CD1c-positive myeloid dendritic cell (primary cell): ENCODE data around the gene CSF1.

ENCODE experiments used
- DNase-seq: peaks from one replicate; pipeline ENCODE4 v3.0.0-alpha.2; 2016; ENCODE audit errors: extremely low spot score

Gene CSF1

DNA sequence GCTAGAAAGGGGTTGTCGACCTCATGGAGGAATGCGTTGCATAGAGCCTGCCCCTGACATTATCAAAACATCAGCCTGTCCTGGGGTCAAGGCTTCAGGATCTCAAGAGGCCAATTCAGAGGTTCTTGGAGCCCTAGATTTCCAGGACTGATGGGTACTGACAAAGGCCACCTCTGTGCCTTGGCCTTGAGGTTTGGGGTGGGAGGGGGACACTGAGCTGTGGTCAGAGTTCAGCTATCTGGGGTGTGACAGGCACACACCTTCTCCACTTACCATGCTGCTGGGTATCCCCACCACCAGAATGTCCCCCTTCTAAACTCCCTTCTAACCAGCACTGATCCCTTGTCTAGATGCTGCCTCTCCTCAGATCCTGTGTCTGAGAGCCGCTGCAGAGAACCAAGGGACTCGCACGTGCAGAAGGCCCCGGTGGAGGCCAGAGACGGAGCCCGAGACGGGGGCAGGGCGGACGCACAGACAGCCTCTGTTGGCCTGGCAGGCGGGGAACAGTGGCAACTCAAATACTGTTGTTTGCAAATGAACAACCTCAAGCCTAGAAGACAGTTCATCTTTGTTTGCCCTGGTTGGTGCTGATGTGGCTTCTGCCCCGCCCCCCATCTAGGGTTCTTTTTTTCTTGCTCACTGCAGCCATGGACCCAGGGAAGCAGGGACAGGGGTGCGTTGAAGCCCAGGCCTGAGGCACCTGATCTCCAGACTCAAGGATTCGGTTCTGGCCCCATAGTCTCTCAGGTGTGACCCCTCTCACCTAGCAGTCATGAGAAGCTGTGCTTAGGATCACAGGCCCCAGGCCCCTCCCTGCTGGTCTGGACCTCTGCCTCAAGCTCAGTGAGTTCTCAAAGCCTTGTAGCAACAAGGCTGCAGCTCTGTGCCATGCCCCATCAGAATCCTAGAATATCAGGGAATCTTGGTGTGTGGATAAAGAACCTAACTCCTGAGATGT lies 28.1 kb upstream of the CSF1 start:
- DNase-seq = no peak

DNA sequence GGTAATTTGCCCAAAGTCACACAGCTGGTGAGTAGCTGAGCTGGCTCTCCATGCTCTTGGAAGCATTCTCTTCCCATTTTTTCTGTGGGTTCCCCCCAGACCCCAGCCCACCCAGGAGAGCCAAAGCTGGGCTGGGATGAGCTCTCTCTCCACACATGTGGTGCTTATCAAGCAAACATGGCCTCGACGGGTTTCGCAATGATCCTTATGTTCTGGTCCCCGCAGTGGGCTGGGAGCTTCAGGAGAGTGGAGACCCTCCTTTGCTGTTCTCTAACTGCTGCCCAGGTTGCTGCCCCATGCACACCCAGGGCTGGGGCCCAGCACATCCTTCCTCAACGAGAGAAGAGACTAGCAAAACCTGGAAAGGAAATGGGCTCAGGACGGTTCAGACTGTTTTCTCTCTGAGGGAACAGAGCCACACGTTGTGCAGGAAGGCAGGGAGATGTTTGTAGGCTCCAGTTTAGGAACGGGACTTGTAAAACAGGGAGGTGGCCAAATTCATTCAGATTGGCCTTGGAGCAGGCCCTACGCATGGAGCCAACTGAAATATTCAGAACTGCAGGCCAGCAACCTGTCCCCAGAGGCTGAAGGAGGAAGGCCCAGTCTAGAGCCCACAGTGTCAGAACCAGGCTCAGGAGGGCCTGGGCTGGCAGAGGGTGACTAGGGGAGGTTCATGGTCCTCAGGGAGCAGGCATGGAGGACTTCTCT lies 27.2 kb upstream of the CSF1 start:
- DNase-seq = no peak

DNA sequence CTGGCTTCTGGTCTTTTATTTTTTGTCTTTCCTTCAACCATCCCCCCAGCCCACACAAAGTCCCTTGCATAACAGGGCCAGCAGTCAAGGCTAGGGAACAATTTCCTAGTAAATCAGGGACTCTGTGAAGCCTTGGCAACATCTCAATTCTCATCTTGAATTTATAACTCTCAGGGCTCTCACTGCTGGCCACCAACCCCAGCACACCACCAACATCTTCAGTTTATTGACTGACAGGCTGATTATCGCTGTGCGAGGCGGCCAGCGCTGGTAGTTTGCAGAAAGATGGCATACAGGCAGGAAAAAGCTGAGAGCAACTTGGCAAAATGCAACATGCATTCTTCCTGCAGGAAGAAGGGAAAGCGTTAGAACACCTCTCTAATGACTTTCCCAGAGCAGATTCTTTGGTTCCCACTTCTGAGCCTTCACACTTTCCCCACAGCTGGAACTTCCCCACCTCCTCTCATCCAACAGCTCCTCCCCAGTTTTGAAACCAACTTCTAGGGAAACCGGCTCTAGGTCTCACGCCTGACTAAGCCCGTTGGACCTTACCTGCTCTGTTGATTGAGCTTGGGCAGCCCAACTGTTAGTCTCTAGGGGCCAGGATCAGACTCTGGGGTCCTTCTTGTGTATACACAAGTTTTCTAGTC lies 26.3 kb upstream of the CSF1 start:
- peak; percentile 82 for DNase-seq

DNA sequence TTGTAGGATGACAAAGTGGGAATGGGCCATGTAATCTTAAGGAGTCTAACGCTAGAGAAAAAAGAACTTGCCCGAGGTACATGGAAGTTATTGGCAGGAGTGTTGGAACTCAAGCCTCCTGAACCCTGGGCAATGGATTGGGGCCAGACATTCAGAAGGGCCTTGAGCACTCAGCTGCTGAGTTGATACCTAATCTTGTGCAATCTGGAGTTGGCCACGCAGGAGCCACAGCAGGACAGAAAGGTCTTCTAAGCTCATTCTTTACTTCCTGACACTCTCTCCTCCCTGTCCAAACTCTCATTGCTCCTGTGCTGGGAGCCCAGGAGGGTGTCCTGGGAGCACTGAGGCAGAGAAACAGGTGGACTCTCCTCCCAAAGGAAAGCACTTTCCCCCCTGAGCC lies 25.1 kb upstream of the CSF1 start:
- DNase-seq = no peak

DNA sequence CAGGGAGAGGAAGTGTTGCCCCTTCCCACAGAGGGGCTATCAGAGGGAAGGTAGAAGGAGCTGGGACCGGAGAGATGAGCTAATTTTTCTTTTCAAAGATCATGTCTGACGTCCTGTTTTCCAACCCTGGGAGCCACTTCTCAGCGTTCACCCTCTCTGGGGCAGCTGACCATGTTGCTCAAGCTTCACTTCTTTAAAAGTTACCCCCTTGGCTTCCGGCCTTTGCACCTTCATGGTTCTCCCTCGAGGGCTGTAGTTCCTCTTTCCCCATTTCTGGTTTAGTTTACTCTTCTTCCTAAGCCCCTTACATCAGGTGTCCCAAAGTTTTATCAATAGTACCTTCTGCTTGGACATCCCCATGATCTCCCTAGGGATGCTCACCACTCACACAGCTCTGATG lies 23.8 kb upstream of the CSF1 start:
- peak; percentile 88 for DNase-seq

DNA sequence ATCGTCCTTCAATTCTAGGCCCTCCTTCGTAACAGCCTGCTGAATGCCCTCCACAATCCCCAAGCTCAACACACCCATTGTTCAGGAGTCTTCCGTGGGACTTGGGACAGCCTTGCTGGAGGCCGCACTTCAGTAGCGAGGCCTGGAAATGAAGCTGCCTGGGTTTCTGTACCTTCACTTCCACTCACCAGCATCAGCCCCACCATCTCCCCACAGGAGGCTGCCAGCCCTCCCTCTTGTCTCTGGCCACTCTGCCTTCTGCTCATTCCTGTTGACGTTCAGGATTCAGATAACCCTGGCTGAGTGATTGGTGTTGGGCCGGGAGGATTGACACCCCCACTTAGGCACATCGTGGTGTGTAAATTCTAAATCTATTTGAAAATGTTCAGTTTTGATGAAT lies 23.4 kb upstream of the CSF1 start:
- DNase-seq = no peak

DNA sequence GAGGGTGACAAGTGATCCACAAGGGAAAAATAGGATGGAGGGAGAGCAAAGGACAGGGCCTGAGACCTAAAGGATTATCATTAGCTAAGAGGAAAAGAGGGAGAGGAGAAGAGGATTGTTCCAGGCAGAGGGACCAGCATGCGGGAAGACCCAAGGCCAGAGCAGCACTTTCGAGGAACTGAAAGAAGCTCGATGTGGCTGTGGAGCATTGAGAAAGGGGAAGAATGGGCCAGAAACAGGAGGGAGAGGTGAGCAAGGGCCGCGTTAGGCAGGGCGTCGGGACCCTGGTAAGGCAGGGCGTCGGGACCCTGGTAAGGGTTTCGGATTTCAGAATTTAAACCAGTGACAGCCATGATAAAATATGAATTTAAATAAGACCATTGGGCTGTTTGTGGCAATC lies 22.8 kb upstream of the CSF1 start:
- peak; percentile 77 for DNase-seq

DNA sequence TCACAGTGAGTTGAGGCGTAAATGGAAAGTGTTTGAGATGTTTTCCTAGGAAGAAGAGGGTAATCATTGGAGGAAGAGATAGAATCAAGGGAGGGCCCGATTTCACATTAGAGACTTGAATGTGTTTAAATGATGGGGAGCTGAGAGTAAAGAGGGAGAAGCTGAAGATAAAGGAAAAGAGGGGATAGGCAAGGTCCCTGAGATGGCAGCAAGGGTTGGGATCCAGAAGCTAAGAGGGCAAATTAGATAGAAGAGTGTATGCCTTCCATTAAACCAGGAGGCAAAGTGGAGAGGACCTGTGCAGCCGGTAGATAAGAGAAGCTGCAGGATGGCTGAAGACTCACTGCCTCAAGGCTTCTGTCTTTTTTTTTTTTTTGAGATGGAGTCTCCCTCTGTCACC lies 21.6 kb upstream of the CSF1 start:
- no peak for DNase-seq

DNA sequence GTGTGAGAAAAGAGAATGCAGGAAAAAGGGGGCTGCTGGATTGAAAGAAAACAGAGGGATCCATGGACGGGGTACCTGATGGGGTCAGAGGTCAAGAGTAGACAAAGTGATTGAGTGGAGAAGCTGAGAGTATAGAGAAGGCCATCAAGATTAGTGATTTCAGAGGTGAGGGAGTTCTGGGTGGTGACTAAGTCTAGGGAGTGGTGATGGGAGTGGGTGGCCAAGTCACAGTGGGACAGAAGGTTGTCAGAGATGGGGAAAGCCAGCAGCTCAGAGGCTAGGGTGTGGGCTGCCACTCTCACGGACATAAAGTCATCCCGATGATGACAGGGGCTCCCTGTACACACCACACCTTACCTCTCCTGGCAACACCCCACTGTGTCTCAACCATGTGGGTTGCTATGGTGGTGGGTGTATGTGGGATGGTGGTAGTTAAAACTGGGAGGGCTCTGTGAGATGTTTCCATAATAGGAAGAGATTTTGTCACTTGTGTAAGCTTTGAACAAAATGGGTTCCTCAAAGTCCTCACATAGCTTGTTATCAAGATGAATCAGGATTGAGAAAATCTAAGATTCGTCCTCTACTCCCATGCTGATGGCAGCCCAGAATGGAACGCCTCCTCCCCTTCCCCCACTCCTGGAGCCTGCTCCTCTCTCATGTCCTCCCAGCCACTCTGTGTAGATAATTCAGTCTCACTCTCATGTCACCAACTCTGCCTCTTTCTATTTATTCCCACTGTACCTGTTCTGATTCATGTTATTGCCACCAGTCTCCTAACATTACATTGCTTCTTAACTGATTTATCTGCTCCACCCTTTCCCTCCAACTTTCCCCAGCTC lies 20.3 kb upstream of the CSF1 start:
- DNase-seq = peak; percentile 96

DNA sequence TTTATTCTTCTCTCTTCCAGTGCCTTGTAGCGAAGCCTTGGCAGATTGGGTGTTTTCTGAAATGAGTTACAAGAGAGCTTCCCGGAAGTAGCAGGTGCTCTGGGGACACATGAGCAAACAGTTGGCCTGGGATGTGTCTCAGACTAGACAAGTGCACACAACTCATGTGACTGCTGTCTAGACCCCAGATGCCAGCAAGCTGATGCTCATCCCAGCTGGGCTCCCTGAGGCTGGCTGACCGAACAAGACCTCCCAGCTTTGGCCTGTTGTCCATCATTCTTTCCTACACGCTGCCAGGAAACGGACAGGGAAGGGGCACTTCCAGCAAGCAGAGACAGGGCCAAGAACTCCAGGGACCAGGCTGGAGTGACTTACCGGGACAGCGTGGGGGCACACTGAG lies 18.7 kb upstream of the CSF1 start:
- DNase-seq = no peak

DNA sequence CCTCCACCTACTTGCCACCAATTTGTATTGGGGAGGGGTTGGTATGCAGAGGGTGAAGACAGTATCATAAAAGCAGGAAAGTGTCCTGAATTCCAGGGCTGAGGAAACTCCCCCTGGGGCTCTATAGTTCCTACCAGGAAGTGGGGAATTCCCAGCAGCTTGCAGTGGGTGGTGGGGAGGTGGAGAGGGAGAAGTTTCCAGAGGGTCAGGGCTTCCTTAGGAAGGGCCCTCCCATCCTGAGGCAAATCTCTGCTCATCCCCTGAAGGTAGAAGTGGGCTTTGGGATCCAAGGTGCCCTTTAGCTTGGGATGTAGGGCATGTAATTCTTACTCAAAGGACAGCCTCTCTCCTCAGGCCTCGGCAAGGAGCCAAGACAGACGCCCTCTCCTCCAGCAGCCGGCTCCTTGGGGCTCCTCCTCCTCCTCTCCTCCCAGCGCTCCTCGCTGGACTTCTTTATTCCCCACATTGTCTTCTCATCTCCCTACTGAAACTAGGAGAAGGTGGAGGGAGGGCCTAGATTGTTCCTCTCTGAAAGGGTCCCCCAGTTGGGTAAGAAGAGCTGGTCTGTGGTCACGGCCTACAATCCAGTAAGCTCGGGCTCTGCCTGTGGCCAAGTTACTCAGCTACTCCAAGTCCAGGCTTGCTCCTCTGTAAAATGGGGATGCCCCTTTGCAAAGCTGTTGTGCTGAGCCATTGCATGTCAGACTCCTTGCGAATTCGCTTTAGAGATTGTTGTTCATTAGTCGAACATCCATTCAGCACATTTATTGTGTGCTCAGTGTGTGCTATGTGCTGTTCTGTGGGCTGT lies 17.9 kb upstream of the CSF1 start:
- DNase-seq = peak; percentile 70

DNA sequence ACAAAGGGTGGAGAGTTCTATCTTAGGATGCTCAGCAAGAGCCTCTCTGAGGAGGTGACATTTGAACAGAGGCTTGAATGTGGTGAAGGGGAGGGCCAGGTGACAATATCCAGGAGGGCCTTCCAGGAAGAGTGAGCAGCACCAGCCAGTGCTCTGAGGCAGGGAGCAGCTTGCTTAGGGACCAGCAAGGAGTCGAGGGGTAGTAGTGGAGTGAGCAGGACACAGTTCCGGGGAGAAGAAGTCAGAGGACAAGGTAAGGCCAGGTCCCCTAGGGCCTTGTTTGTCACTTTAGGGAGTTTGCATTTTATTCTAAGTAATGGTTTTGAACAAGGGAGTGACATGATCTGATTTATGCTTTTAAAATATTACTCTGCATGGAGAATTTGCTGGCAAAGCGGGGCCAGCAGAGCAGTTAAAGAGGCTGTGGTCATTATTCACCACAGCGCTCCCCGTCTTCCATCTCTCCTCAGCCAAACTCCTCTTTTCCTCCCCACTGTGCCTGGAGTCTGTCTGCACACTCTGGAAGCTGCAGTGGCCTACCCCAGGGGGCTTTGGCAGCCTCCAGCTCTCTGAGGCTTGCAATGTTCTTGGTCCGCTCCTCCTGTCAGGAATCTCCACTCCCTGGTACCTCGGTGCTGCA lies 17.0 kb upstream of the CSF1 start:
- no peak for DNase-seq

DNA sequence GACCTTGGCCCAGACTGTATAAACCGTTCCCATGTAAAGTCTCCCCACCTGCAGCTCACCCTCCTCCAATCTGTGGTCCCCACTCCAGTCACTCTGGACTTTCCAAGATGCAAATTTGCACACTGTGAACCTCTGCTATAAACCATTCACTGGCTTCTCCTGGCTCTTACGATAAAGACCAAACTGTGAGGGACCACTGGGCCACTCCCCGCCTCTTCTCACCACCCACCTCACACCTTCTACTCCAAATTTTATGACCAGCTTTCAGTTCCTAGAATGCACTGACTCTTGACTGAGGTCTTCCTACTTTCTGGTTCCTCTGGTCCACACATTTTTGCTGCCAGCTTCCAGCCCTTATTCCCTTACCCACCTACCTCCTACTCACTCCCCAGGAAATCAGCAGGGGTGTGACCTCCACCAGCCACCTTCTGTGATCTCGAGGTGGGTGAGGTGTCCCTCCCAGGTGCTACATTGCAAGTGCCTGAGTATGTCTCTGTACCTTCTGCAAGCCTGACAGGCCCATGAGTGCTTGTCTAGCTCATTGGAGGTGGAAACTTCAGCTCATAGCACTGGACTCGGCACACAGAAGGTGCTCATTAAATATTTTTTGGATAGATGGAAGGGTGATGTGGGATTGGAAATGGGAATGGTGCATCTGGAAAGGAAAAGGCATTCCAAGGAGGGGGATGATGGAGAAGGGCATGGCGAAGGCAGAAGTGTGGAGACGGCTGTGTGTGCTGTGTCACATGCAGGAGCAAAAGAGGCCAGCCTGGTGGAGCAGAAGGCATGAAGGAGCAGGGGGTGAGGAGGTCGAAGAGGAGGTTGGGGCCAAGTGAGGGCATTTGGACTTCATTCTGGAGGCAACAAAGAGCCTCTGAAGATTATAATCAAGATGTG lies 15.6 kb upstream of the CSF1 start:
- DNase-seq = peak; percentile 78

DNA sequence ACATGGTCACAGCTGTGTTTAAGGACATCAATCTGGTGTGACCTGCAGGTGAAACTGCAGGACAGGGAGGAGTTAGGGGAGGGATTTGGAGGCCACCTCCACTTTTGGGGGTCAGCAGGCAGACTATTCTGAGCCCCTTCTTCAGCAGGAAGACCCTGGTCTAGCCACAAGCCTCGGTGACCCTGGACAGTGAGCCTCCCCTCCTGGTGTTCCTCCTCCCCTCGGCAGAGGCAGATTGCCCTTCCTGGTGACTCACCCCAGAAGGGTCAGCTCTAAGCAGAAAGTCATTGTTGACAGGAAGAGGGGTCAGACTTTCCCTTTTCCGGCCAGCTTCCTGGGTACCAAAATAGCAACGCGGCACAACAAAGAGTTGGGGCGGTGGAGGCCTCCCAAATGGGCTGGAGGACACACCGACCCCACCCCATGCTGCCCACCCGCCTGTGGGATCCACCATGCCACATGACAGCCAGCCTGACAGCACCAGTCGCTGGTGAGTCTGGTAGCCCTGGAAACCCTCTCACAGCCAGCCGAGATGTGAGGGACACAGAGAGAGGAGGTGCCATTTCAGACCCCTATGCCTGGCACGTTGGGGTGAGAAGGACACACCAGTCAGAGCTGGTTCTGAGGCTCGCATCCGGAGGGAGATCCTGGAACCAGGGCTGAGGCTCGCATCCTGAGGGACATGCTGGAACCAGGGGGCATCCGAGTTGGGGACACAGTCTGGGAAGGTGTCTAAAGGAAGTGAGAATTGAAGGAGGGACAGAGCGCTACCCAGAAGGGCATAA lies 14.7 kb upstream of the CSF1 start:
- DNase-seq = peak; percentile 86

DNA sequence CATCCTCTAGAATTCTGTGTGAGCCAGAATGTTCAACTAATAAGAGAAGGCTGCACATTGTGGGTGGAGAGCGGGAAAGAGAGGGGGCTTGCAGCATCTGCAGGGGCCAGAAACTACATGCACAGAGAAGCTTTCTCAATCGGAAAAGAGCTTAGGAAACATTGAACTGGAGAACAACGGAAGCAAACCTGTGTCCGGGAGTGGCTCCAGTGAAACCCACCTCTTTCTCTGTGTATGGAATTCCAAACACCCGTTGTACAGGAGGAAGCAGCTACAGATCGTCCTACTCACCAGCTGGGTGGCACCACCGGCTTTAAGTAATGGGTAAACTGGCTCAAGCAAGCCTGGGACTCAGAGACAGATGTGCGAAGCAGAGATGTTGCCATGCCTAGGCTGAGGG lies 14.0 kb upstream of the CSF1 start:
- no peak for DNase-seq

DNA sequence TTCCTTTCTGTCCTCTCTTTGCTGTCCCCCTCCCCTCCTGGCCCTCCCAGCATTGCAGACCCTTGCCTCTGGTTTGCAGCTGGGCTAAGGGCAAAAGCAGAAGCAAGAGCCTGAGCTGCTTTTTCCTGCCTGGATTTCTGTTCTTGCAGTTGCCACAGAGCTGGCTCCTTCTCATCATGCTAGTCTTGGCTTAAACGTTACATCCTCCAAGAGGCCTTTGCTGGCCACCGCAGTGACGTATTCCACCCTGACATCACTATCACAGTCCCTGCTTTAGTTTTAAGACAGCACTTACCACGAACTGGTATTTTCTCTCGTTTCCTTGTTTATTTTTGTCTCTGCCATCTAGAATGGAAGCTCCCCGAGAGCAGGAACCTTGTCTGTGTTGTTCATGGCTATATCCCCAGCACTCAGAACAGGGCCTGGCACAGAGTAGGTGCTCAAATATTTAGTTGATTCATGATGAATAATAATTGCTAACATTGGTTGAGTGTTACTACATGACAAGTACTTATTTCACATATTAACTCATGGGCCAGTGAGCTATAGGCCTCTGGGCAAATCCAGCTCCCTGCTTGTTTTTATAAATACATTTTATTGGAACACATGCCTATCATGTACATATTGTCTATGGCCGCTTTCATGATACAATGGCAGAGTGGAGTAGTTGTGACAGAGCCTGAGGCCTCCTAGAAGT lies 13.2 kb upstream of the CSF1 start:
- peak; percentile 57 for DNase-seq

DNA sequence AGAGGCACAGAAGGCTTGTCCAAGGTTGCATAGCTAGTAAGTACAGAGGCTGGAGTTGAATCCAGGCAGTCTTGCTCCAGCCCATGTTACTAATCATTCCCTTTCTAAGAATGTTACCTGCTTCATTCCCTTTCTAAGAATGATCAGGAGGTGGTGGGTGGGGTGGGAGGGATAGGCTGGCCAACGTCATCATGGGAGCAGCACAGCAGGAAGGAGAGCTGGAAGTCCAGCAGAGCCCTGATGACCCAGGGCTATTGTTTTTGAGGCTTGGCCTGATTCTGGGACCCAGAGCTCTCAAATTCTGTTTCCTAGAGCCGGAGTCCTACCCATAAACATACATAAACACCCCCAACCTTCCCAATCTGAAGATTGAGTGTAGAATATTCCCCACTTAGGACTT lies 11.8 kb upstream of the CSF1 start:
- no peak for DNase-seq

DNA sequence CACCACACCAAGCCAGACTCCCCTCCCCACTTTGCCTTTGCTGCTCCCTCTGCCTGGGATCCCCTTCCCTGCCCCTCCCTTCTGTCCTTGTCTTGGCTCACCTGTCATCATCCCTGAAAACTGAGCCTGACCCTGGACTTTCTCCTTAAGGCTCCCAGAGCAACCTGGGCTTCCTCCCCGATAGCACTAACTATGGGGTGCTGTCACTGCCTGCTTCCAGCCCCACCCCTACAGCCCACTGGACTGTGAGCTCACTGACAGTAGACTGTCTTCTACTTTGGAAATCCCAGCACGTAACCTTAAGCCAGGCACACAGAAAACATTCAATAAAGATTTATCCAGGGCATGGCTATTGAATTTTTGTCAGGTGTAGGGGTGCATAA lies 9.5 kb upstream of the CSF1 start:
- DNase-seq = no peak
